CD14-positive monocyte (primary cell): ENCODE data around the gene MAP2K1. TPM values are rescaled to one million over a fixed set of nuclear protein-coding genes. Genes with fewer than 3 reads are reported as not detected.

ENCODE experiments used
- DNase-seq, 3 donors: peaks; one replicate each; pipeline ENCODE4 v3.0.0-alpha.2; 2011 to 2022
- H2AFZ ChIP-seq: 2 replicates; pipeline ENCODE4 v1.6.0; 2012; ENCODE audit warnings: mild to moderate bottlenecking, low read depth, low read length, inconsistent platforms; ENCODE audit not compliant: insufficient read depth, poor library complexity, severe bottlenecking
- H3K27ac ChIP-seq, 2 donors: 1 replicate in 1 of 2; 2 replicates in 1 of 2; pipeline ENCODE4 v1.5.1; 2012 to 2013; ENCODE audit warnings: low read length in 2 of 2, control low read depth in 1 of 2, inconsistent platforms in 1 of 2, low read depth in 1 of 2, mild to moderate bottlenecking in 1 of 2
- H3K27me3 ChIP-seq, 2 donors: one replicate each; pipeline versions ENCODE4 v1.6.0 to v1.6.1; 2011 to 2013; ENCODE audit warnings: low read length in 2 of 2; ENCODE audit not compliant: control insufficient read depth in 2 of 2, insufficient read depth in 2 of 2
- H3K36me3 ChIP-seq, 2 donors: replicated peaks in 1 of 2; 1 replicate in 1 of 2; 2 replicates in 1 of 2; pipeline versions ENCODE4 v1.5.1 to v1.6.1; 2012 to 2013; ENCODE audit warnings: low read length in 2 of 2, control low read depth in 1 of 2, inconsistent platforms in 1 of 2, mild to moderate bottlenecking in 1 of 2; ENCODE audit not compliant: insufficient read depth in 2 of 2, control insufficient read depth in 1 of 2
- H3K4me1 ChIP-seq, 2 donors: 1 replicate in 1 of 2; 2 replicates in 1 of 2; pipeline versions ENCODE4 v1.5.1 to v1.6.1; 2012 to 2013; ENCODE audit warnings: low read length in 2 of 2, control low read depth in 1 of 2, inconsistent platforms in 1 of 2, mild to moderate bottlenecking in 1 of 2, moderate library complexity in 1 of 2; ENCODE audit not compliant: insufficient read depth in 2 of 2, control insufficient read depth in 1 of 2
- H3K4me2 ChIP-seq: replicated peaks from 2 replicates; pipeline ENCODE3; 2012; ENCODE audit warnings: low read length, moderate library complexity, mild to moderate bottlenecking; ENCODE audit not compliant: poor library complexity, severe bottlenecking; ENCODE audit errors: extremely low read depth
- H3K4me3 ChIP-seq, 3 experiments: fragments of 200-600 bp in 1 of 3; sonication (generic) in 1 of 3; replicated peaks in 1 of 3; 1 replicate in 2 of 3; 2 replicates in 1 of 3; pipeline ENCODE4 v1.5.1; 2011 to 2013; ENCODE audit warnings: low read length in 3 of 3, mild to moderate bottlenecking in 3 of 3, control low read depth in 2 of 3, low read depth in 2 of 3, inconsistent platforms in 1 of 3, moderate library complexity in 1 of 3
- H3K79me2 ChIP-seq: 2 replicates; pipeline ENCODE4 v1.6.0; 2012; ENCODE audit warnings: mild to moderate bottlenecking, control low read depth, inconsistent platforms, low read length, moderate library complexity; ENCODE audit not compliant: insufficient read depth
- H3K9ac ChIP-seq: 2 replicates; pipeline ENCODE4 v1.6.0; 2017; ENCODE audit warnings: low read length, mild to moderate bottlenecking; ENCODE audit not compliant: insufficient read depth, poor library complexity, severe bottlenecking
- H3K9me3 ChIP-seq, 2 donors: replicated peaks in 1 of 2; 1 replicate in 1 of 2; 2 replicates in 1 of 2; pipeline versions ENCODE4 v1.5.1 to v1.6.1; 2012 to 2013; ENCODE audit warnings: low read length in 2 of 2, control low read depth in 1 of 2; ENCODE audit not compliant: control insufficient read depth in 1 of 2, insufficient read depth in 1 of 2
- H4K20me1 ChIP-seq: 2 replicates; pipeline ENCODE4 v1.6.0; 2012; ENCODE audit warnings: mild to moderate bottlenecking, low read length, control low read depth, moderate library complexity; ENCODE audit not compliant: insufficient read depth
- H3K27ac Mint-ChIP-seq, 7 donors: one replicate each; pipeline ENCODE4 v1.8.0; 2020; ENCODE audit warnings: mild to moderate bottlenecking in 7 of 7, mixed read lengths in 7 of 7, moderate library complexity in 6 of 7, inconsistent platforms in 2 of 7
- H3K27me3 Mint-ChIP-seq, 3 donors: one replicate each; pipeline ENCODE4 v1.8.0; 2021 to 2022; ENCODE audit warnings: low read depth in 3 of 3, mild to moderate bottlenecking in 3 of 3, mixed read lengths in 3 of 3, moderate library complexity in 3 of 3, inconsistent platforms in 1 of 3
- H3K36me3 Mint-ChIP-seq, 2 donors: one replicate each; pipeline ENCODE4 v1.8.0; 2020; ENCODE audit warnings: mixed read lengths in 2 of 2, inconsistent platforms in 1 of 2, mild to moderate bottlenecking in 1 of 2
- H3K4me1 Mint-ChIP-seq: one replicate; pipeline ENCODE4 v1.8.0; 2020; ENCODE audit warnings: mild to moderate bottlenecking, mixed read lengths
- H3K4me3 Mint-ChIP-seq, 2 donors: one replicate each; pipeline ENCODE4 v1.8.0; 2020; ENCODE audit warnings: mild to moderate bottlenecking in 2 of 2, mixed read lengths in 2 of 2, moderate library complexity in 1 of 2
- H3K9me3 Mint-ChIP-seq, 7 donors: one replicate each; pipeline ENCODE4 v1.8.0; 2020 to 2022; ENCODE audit warnings: mixed read lengths in 7 of 7, mild to moderate bottlenecking in 6 of 7, moderate library complexity in 6 of 7, inconsistent platforms in 2 of 7
- WGBS: methylation state at CpG from one replicate; pipeline ENCODE4 v1.1.5; 2013; ENCODE audit warnings: missing lambda C conversion rate; ENCODE audit not compliant: insufficient coverage; 5-methylcytosine and 5-hydroxymethylcytosine counted together
- intact Hi-C, 2 donors: fragments of 100-400 bp; cut with micrococcal nuclease; formaldehyde crosslinking; loops; one replicate each; pipeline versions ENCODE4 v1.15.0 to v1.15.1; 2023
- polyA plus RNA-seq, 3 donors: library from polyadenylated mRNA; depleted of rRNA in 1 of 3; unstranded in 2 of 3; stranded (reverse) in 1 of 3; fragments of 300-500 nt in 2 of 3; fragments of >200 nt in 1 of 3; fragmentation: Illumina TruSeq in 2 of 3; gene quantifications; 1 replicate in 2 of 3; 2 replicates in 1 of 3; pipeline ENCODE4 v1.2.3, GENCODE V29; 2012 to 2021
- TF ChIP-seq, protein P1 (sequence below): fragments of 200-600 bp; IDR thresholded peaks from one replicate; pipeline ENCODE4 v1.8.0; 2022; ENCODE audit warnings: antibody characterized with exemption, mild to moderate bottlenecking

The MAP2K1 gene
- polyA plus RNA-seq, 3 donors = 41.3 to 71.1 (median 64.5) TPM

DNA sequence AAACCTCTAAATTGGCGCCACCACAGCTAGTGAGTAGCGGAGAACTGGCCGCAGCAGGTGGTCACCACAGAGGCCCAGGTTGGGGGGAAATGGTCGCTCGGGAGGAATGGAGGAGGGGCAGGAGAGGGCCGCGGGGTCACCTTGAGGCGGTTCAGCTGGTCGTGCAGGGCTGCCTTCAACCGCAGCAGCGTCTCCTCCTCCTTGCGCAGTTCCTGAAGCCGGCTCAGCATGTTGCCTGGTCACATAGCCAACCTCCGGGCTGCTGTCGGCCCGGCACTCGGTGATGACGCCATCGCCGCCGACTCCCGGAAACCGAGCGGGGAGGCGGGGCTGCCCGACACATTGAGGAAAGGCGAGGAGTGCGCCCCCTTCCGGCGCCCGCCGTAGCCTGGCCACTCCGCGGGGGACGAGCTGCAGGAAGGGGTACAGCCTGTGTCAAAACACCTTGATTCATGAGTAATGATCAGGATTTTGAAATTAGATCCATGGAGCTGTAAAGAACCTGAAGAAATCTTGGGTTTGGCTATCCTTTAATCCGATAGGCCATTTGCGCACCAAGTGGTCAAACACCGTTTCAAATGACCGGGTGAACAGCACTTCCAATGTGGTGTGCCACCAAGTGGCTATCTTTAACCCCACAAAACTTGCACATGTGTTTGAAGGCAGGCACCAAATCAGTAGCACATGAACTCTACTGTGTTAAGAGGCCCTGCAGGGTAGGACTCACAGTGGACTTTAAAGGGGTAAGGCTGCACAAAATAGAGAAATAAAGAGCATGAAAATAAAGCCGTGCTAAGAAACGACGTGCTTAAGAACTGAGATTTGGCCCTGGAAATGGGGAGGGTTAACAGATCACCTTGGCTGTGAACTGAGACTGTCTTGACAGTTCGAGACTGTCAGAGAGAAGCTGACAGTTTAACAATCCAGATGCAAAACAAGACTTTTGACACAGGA lies 111.1 kb downstream of the MAP2K1 start, which contains the start of gene SNAPC5:
Gene SNAPC5 (minus strand): TSS at position 261 of the 954 bp plus-strand sequence. CDS start 31 bp downstream, at position 230.
- intact Hi-C loops = loop anchor here (2.0 to 10.0 kb wide), 2 partner anchors 141 to 143 kb away; partner anchors contain the start of gene TIPIN (in 2 of the 2)
- Mint-ChIP-seq H3K36me3 (peaks cover 60 to 65% of the 10 kb centered on the region in 2 donors), H3K27ac (peak within 1 kb of the TSS; percentile 94 to 99 (median 98)), H3K4me3 (peak within 1 kb of the TSS; percentile 94 to 96), H3K4me1 (peaks cover 52% of the 10 kb centered on the region), H3K27me3 (peaks cover 0 to 2% (median 0%) of the 10 kb centered on the region in 3 donors), H3K9me3 (peaks cover 0 to 2% (median 0%) of the 10 kb centered on the region in 7 donors)
- Histone ChIP-seq H3K36me3 (peaks cover 48 to 60% of the 10 kb centered on the region in 2 donors), H3K9me3 (no peaks in the 10 kb centered on the region), H3K27me3 (no peaks in the 10 kb centered on the region), H3K4me1 (peaks cover 46 to 69% of the 10 kb centered on the region in 2 donors), H4K20me1 (peaks cover 42% of the 10 kb centered on the region), H3K9ac (peak within 1 kb of the TSS; percentile 90), H3K79me2 (peaks cover 54% of the 10 kb centered on the region), H3K4me2 (peak within 1 kb of the TSS; percentile 95), H3K27ac (peak within 1 kb of the TSS; percentile 84 to 97), H2AFZ (peak within 1 kb of the TSS; percentile 89), H3K4me3 (peak within 1 kb of the TSS; percentile 74 to 95 (median 75))
- TF ChIP-seq, protein P1, sequence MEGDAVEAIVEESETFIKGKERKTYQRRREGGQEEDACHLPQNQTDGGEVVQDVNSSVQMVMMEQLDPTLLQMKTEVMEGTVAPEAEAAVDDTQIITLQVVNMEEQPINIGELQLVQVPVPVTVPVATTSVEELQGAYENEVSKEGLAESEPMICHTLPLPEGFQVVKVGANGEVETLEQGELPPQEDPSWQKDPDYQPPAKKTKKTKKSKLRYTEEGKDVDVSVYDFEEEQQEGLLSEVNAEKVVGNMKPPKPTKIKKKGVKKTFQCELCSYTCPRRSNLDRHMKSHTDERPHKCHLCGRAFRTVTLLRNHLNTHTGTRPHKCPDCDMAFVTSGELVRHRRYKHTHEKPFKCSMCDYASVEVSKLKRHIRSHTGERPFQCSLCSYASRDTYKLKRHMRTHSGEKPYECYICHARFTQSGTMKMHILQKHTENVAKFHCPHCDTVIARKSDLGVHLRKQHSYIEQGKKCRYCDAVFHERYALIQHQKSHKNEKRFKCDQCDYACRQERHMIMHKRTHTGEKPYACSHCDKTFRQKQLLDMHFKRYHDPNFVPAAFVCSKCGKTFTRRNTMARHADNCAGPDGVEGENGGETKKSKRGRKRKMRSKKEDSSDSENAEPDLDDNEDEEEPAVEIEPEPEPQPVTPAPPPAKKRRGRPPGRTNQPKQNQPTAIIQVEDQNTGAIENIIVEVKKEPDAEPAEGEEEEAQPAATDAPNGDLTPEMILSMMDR = peak; percentile 99
- peak; percentile 94 to 96 (median 95) for DNase-seq
- WGBS = 9% methylated on average over 41 of the region's 43 CpGs
